Measurements from ENCODE around the gene PFKM. TPM values are rescaled to one million over a fixed set of nuclear protein-coding genes. Genes with fewer than 3 reads are reported as not detected.

The PFKM gene
- total and polyA plus RNA-seq, 2 donors (not counting 3 experiments of a cell fraction or from before 2014, with no cell fraction given), result 53.4 to 74.4 TPM

DNA sequence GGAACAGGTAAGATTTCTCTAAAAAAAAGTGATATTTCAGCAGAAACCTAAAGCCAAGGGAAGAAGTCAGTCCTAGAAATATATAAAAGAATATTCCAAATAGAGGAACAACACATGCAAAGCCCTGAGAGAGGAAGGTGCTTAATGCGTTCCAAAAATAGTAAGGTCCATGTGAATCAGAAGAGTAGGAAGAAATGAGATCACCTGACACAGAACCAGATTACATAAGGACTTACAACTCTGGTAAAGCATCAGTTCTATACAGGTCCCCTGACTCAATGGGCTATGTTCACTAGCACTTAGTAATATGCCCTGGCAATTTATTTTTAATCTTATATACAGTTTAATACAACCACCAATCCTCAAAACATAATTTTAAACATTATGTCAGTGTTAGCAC lies 43.3 kb upstream of the PFKM start:
- H3K4me1 ChIP-seq (ENCODE audit: control insufficient read depth, extremely low read depth, insufficient read depth, low read length), result no peaks in the 10 kb centered on the region
- TF ChIP-seq, protein P1, sequence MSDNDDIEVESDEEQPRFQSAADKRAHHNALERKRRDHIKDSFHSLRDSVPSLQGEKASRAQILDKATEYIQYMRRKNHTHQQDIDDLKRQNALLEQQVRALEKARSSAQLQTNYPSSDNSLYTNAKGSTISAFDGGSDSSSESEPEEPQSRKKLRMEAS (IDR thresholded peaks at IDR 0.05; ENCODE audit: insufficient read depth, insufficient read length), result no peak
- TF ChIP-seq GATA2 (IDR thresholded peaks at IDR 0.05; ENCODE audit: insufficient read depth, insufficient read length, low read depth, low read length), result no peak
- TF ChIP-seq POLR2AphosphoS5 (IDR thresholded peaks at IDR 0.05; ENCODE audit: insufficient read depth, low read depth, low read length), result no peak
- no peak for TF ChIP-seq FOS (IDR thresholded peaks at IDR 0.05; ENCODE audit: borderline replicate concordance, insufficient read depth, low read length)
- no peak for TF ChIP-seq POLR2A (IDR thresholded peaks at IDR 0.05; ENCODE audit: low read depth, low read length)
- TF ChIP-seq MYC (IDR thresholded peaks at IDR 0.05; ENCODE audit: low read depth, low read length), result no peak
- TF ChIP-seq EZH2 (IDR thresholded peaks at IDR 0.05; ENCODE audit: borderline replicate concordance, low read depth, low read length, severe bottlenecking), result no peak
- TF ChIP-seq, protein P2, sequence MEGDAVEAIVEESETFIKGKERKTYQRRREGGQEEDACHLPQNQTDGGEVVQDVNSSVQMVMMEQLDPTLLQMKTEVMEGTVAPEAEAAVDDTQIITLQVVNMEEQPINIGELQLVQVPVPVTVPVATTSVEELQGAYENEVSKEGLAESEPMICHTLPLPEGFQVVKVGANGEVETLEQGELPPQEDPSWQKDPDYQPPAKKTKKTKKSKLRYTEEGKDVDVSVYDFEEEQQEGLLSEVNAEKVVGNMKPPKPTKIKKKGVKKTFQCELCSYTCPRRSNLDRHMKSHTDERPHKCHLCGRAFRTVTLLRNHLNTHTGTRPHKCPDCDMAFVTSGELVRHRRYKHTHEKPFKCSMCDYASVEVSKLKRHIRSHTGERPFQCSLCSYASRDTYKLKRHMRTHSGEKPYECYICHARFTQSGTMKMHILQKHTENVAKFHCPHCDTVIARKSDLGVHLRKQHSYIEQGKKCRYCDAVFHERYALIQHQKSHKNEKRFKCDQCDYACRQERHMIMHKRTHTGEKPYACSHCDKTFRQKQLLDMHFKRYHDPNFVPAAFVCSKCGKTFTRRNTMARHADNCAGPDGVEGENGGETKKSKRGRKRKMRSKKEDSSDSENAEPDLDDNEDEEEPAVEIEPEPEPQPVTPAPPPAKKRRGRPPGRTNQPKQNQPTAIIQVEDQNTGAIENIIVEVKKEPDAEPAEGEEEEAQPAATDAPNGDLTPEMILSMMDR (IDR thresholded peaks at IDR 0.05; ENCODE audit: extremely low read depth in 1 of 2, insufficient read depth in 1 of 2, low read depth in 1 of 2, low read length in 2 of 2), result no peak
- no peak for TF ChIP-seq JUN (IDR thresholded peaks at IDR 0.05; ENCODE audit: borderline replicate concordance, insufficient read depth, insufficient read length, low read depth)
- intact Hi-C loops (cut with micrococcal nuclease) (no loop called here), dilution Hi-C loops (cut with MboI; ENCODE audit: extremely low pct_ligation_motif_present, low sequenced_read_pairs) (no loop called here)
- no peak overlapping the region for H3K9ac ChIP-seq (replicated peaks; ENCODE audit: extremely low read depth, insufficient read depth, low read length)
- ChIA-PET POLR2A (no interaction called here), CTCF (no interaction called here)
- no peaks in the 10 kb centered on the region for H3K9me1 ChIP-seq (replicated peaks; ENCODE audit: control insufficient read depth, extremely low read depth, insufficient read depth, low read length)
- H3K4me2 ChIP-seq (ENCODE audit: insufficient read depth, low read length), result no peak overlapping the region
- H3K9me3 ChIP-seq (replicated peaks; ENCODE audit: control insufficient read depth, insufficient read depth, low read length), result no peaks in the 10 kb centered on the region
- no peak for DNase-seq (ENCODE audit: low read depth, low spot score)
- no peak overlapping the region for H2AFZ ChIP-seq (ENCODE audit: low read depth, low read length)
- no peaks in the 10 kb centered on the region for H4K20me1 ChIP-seq (replicated peaks; ENCODE audit: control insufficient read depth, extremely low read depth, insufficient read depth, low read length)
- no peak overlapping the region for H3K4me3 ChIP-seq (replicated peaks in 1 of 3; ENCODE audit: insufficient read depth in 1 of 3, low read depth in 1 of 3, low read length in 3 of 3)
- H3K36me3 ChIP-seq (ENCODE audit: control insufficient read depth in 2 of 2, extremely low read depth in 1 of 2, insufficient read depth in 2 of 2, low read length in 2 of 2), result peaks cover 0 to 2% of the 10 kb centered on the region in 2 experiments
- no peaks in the 10 kb centered on the region for H3K27me3 ChIP-seq (ENCODE audit: control insufficient read depth in 2 of 2, insufficient read depth in 2 of 2, low read length in 2 of 2)
- H3K27ac ChIP-seq (ENCODE audit: insufficient read depth, low read depth, low read length), result no peak overlapping the region
- FAIRE-seq, result no peak
- BruUV-seq (replicated peaks), result no TSS peak
- H3K79me2 ChIP-seq (ENCODE audit: control insufficient read depth, insufficient read depth, low read length), result no peaks in the 10 kb centered on the region
